Measurements from ENCODE around the gene ALAS2.

- no peak for TF ChIP-seq CTCF (IDR thresholded peaks at IDR 0.05)
- no peak for TF ChIP-seq POLR2A (IDR thresholded peaks at IDR 0.05)
Measured at GRCh38 chrX:55028040-55028439, 2.7 kb downstream of the ALAS2 start.
